GM19238 (cell line): ENCODE data around the gene SMG6.
"Not testable (repeated sequence)": the region's sequence is repeated elsewhere in the genome, so short reads cannot be mapped to it uniquely, and the experiment has no call there.

Source experiments
- DNase-seq: peaks from one replicate; pipeline ENCODE4 v3.0.0; 2011; ENCODE audit warnings: low spot score; ENCODE audit not compliant: insufficient read length

Gene SMG6

GRCh38 chr17:2207815-2208515 lies 95.6 kb downstream of the SMG6 start:
- no peak for DNase-seq

DNA sequence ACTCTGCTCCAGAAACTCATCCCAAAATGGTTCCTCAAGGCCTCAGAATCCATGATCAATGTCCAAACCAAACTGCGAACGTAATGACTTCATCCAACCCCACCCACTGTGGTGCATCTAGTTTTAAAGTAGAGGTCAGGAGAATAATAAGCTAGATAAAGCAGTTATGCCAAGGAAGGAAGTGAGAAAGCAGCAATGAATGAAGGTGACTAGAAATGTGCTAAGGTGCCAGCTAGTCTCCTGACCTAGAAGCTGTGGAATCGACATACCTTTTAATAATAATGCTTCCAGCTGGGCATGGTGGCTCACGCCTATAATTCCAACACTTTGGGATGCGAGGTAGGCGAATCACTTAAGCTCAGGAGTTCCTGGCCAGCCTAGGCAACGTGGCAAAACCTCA lies 99.2 kb downstream of the SMG6 start:
- no peak for DNase-seq

DNA sequence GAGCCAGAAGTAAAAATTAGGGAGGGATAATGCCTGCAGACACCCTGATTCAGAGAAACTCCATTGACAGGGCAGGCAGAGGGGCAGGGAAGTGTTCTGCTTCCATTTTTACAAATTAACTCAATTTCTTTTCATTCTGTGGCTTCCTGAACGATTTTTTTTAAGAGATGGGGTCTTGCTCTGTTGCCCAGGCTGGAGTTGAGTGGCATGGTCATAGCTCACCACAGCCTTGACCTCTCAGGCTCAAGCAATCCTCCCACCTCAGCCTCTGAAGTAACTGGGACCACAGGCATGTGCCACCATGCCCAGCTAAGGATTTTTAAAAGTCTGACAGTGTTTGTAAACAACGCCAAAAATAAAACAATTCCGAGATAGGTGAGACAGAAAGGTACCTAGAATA lies 99.8 kb downstream of the SMG6 start:
- DNase-seq, result no peak

DNA sequence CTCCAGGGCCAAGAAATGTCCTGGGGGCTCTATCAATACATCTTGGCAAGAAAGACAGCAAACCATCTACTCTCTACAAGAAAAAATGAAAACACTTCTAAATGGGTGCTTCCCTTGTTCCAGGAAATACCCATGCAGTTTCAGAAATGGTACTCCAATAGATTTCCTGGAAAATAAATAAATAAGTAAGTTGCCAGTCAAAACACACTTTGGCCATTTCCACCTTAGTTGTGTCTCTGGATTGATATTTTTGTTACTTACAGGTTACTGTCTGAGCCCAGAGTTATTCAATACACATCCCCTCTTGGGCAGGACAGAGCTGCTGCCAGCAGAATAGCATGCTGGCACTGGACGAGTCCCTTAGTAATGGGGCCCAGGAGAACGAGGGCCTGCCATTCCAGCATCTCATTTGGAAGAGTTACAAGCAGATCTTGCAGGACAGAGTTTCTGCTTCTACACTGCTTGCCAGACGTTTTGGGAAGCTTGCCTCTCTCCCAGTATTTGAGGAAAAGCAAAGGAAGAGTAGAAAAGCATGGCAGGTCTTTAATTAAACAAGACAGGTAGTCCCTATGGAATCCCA lies 100.5 kb downstream of the SMG6 start:
- DNase-seq, result no peak

GRCh38 chr17:2202302-2202995 lies 101.1 kb downstream of the SMG6 start:
- DNase-seq, result no peak

DNA sequence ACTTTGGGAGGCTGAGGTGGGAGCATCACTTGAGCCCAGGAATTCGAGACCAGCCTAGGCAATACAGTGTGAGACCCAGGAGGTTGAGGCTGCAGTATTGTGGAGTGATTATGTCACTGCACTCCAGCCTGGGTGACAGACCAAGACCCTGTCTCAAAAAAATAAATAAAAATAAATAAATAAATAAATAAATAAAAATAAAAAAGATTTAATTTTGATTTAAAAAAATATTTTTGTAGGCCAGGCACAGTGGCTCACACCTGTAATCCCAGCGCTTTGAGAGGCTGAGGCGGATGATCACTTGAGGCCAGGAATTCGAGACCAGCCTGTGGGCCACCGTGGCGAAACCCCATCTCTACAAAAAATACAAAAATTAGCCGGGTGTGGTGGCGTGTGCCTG lies 104.2 kb downstream of the SMG6 start:
- not testable (repeated sequence) for DNase-seq

- DNase-seq, result no peak
Observed at GRCh38 chr17:2198927-2199326, 104.7 kb downstream of the SMG6 start.

DNA sequence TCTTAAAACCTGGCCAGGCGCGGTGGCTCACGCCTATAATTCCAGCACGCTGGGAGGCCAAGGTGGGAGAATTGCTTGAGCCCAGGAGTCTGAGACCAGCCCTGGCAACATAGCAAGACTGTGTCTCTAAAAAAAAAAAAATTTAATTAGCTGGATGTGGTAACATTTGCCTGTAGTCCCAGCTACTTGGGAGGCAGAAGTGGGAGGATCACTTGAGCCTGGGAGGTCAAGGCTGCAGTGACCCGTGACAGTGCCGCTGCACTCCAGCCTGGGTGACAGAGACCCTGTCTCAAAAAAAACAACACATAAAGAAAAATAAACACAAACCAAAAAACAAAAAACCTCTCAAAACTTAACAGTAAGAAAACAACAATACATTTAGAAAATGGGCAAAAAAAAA lies 106.3 kb downstream of the SMG6 start:
- DNase-seq, result no peak

DNA sequence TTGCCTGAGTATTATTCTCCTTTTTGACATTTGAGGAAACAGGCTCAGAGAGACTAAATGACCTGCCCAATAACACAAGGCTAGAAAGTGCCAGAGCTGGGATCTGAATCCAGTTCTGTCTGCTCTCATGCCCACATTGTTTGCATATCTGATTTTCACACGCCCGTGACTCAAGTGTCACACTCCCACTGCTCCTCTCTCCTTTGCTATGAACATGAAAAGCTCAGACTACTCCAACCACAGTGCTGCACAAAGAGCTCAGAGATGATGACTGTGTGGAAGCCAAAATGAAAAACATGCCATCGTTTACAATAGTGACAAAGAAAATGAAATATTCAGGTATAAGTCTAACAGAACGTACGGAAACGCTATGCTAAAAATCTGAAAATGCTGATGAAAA lies 107.9 kb downstream of the SMG6 start:
- DNase-seq, result no peak

- DNase-seq, result no peak
Observed at GRCh38 chr17:2194889-2195335, 108.7 kb downstream of the SMG6 start.

GRCh38 chr17:2192367-2193057 lies 111.1 kb downstream of the SMG6 start:
- DNase-seq, result peak; percentile 27

- DNase-seq, result no peak
Observed at GRCh38 chr17:2191785-2192184, 111.8 kb downstream of the SMG6 start.

DNA sequence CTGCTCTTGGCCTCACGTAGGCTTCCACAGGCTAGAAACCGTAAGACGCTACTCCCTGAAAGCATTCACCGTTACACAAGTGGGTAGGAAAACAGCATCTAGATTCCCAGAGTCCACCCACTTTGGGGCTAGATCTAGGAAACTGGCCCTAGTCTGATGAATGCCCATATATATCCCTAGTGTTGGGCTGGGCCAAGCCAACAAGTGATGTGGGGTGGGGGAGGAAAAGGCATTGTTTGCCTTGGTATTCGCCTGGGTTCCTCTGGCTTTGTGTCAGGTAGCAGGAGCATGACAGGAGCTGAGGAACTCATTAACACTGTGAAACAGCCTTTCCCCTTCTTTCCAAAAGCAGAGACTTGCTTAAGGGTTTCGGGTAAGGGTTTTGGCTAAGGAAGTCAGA lies 112.4 kb downstream of the SMG6 start:
- no peak for DNase-seq

DNA sequence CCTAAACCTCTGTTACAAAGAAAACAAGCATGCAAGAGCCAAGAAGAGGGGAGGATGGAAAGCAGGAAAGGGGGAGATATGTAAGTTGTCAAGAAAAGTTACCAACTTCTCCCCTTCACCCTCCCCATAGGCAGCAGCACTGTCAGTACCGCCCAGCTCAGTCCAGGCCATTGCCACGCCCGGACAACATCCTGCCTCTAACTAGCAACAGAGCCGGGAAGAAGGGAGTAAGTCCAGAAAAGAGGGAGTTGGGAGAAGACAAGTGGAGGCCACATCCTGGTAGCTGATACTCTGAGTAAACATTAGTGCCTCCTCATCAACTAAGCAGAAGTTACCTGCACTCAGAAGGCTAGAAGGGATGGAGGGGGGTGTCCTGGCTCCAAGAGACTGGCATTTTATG lies 113.6 kb downstream of the SMG6 start:
- DNase-seq, result no peak

DNA sequence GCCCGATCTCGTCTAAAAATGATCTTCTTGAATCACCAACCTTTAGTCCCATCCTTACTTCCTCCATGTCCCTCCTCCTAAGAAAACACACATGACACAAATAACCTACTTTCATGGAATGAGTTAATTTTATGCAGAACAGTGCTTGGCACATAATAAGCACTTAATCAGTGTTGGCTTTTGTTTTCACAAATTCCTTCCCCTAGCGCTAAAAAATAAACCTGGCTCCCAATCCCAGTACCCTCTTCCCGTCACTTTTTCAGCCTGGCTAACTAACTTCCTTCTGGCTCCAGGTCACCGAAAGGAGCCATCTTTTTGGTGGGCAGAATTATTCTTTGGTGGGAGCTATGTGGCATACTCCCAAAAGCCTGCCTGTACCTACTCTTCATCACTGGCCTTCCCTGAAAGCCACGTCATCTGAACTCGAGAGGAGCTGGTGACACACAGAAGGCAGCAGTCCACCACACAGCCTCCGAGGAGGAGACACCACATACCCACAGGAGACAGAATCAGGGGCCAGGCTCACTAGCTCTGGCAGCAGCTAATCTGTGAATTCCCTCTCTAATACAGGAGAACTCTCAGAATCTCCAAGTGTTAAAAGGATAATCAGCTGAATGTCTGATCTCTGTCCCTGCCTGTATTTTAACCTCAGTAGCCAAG lies 114.5 kb downstream of the SMG6 start:
- no peak for DNase-seq

GRCh38 chr17:2187758-2188157 lies 115.8 kb downstream of the SMG6 start:
- DNase-seq, result no peak

- no peak for DNase-seq
Observed at GRCh38 chr17:2186937-2187336, 116.6 kb downstream of the SMG6 start.

DNA sequence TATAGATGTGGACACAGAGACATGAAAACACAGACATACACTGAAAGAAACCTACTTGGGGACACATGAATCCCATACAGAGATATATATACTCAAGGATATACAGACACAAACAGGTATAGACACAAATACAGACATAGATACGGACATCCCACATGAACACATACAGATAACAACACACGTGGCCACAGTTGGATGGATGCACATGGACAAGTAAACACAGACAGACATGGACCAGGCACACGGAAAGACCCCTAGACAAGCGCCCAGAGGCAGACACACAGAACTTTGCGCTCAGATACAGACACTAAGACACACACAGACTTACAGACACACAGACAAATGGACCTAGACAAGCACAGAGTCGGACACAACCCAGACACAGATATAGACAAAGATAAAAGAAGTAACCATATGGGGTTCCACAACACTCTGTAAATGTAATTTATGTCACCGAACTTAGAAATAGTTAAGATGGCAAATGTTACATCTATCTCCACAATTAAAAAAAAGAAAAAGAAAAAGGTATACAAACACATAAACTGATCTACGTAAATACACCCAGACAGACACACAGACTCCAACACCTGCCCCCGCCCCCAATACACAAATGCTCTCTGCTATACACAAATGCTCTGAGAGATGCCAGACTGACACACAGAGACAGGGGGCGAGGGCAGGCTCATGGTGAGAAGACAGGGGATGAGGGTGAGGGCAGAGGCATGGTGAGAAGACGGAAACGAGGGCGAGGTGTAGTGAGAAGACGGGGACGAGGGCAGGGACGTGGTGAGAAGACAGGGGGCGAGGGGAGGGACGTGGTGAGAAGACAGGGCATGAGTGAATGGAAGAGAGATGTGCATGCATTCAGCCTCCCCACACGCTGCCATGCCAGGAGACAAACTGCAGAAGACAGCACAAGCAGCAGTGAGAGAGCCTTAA lies 118.3 kb downstream of the SMG6 start:
- DNase-seq, result no peak

DNA sequence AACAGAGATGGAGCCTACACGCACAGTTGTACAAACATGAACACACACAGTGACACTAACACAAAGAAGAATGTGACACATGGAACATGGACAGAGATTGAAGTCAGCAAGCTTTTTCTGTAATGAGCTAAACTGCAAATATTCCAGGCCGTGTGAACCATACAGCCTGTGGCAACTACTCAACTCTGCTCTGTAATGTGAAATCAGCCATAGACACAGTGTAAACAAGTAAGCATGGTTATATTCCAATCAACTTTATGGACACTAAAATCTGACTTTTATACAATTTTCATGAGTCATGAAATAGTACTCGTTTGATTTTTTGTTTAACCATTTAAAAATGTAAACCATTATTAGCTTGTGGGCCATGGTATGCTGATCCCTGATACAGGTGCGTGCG lies 120.2 kb downstream of the SMG6 start:
- DNase-seq, result no peak

- no peak for DNase-seq
Observed at GRCh38 chr17:2181897-2182448, 121.6 kb downstream of the SMG6 start.
